ENCODE data around the gene SERINC4. TPM values are rescaled to one million over a fixed set of nuclear protein-coding genes. Genes with fewer than 3 reads are reported as not detected.
A peak's percentile ranks its signal among the peaks of the same experiment; 100 is the strongest.
"Not testable (repeated sequence)": the region's sequence is repeated elsewhere in the genome, so short reads cannot be mapped to it uniquely, and the experiment has no call there.

SERINC4 gene
- total RNA-seq = under 1 TPM; 0.31 to 0.61 TPM

DNA sequence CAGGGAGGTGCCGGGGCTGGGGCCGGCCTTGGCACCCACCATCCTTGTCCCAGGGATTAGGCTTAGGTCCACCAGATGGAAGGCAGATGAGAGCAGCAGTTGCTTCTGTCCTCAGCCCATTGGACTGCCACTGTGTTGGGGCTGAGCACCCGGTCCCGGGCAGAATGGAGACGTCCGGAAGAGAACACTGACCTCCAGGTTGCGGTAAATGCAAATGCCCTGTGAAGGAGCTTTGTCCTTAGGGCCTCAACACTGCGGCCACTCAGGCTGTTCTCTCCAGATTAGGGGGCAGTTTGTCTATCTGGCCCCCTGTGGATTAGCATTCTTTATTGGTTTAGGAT is at the start of gene SERINC4:
Gene SERINC4, minus strand, starts transcription at position 276 of the 341 bp plus-strand sequence. Its CDS starts 234 bp downstream, at position 42.
- peak in 1 of 2 donors; percentile 4 for ATAC-seq
- H3K36me3 Mint-ChIP-seq = peaks cover 38 to 49% of the 10 kb centered on the region in 2 donors
- no peak for DNase-seq (ENCODE audit: low spot score in 2 of 2)
- no peaks in the 10 kb centered on the region for H3K9me3 Mint-ChIP-seq
- H3K27ac Mint-ChIP-seq = peak within 1 kb of the TSS; percentile 91 to 99

DNA sequence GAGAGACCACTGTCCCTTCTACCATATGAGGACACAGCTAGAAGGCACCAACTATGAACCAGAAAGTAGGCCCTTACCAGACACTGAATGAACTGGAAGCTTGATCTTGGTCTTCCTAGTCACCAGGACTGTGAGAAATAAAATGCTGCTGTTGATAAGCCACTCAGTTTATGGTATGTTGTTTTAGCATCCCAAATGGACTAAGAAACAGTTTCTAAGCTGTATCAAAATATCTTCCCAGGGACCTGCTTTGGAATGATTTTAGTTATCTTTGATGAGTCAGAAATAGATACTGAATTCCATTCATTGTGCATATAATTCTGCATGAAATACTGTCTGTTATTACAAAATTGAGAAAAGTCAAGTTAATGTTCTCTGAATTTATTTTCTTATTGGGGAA is 45.4 kb upstream of the SERINC4 start:
- H3K36me3 Mint-ChIP-seq = peaks cover 14 to 18% of the 10 kb centered on the region in 2 donors
- ATAC-seq = no peak
- H3K9me3 Mint-ChIP-seq = no peaks in the 10 kb centered on the region
- no peak overlapping the region for H3K27ac Mint-ChIP-seq
- no peak for DNase-seq (ENCODE audit: low spot score in 2 of 2)

DNA sequence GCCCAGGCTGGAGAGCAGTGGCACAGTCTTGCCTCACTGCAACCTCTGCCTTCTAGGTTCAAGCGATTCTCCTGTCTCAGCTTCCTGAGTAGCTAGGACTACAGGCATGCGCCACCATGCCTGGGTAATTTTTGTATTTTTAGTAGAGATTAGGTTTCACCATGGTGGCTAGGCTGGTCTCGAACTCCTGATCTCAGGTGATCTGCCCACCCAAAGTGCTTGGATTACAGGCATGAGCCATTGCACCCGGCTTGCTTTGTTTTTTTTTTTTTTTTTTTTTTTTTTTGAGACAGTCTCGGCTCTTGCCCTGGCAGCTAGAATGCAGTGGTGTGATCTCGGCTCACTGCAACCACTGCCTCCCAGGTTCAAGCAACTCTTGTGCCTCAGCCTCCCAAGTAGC is 32.5 kb upstream of the SERINC4 start:
- H3K36me3 Mint-ChIP-seq = peaks cover 40 to 53% of the 10 kb centered on the region in 2 donors
- DNase-seq (ENCODE audit: low spot score in 2 of 2); ATAC-seq; H3K27ac Mint-ChIP-seq; H3K9me3 Mint-ChIP-seq: not testable (repeated sequence)

- not testable (repeated sequence) for DNase-seq (ENCODE audit: low spot score in 2 of 2); ATAC-seq; H3K9me3 Mint-ChIP-seq
- peaks cover 49 to 62% of the 10 kb centered on the region in 2 donors for H3K36me3 Mint-ChIP-seq
- H3K27ac Mint-ChIP-seq = peak overlapping the region in 1 of 2 donors; percentile 78
Measured at GRCh38 chr15:43831519-43832052, 31.6 kb upstream of the SERINC4 start.

DNA sequence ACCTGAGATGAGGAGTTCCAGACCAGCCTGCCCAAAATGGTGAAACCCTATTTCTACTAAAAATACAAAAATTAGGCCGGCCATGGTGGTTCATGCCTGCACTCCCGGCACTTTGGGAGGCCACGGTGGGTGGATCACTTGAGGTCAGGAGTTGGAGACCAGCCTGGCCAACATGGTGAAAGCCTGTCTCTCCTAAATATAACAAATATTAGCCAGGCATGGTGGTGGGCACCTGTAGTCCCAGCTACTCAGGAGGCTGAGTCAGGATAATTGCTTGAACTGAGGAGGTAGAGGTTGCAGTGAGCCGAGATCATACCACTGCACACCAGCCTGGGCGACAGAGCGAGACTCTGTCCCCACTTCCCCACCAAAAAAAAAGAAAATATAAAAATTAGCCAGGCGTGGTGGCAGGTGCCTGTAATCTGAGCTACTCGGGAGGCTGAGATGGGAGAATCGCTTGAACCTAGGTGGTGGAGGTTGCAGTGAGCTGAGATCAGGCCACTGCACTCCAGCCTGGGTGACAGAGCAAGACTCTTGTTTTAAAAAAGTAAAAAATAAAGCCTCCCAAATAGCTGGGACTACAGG is 30.8 kb upstream of the SERINC4 start:
- not testable (repeated sequence) for H3K9me3 Mint-ChIP-seq; DNase-seq (ENCODE audit: low spot score in 2 of 2); ATAC-seq
- Mint-ChIP-seq H3K27ac (peak overlapping the region in 1 of 2 donors; percentile 79), H3K36me3 (peaks cover 50 to 66% of the 10 kb centered on the region in 2 donors)

DNA sequence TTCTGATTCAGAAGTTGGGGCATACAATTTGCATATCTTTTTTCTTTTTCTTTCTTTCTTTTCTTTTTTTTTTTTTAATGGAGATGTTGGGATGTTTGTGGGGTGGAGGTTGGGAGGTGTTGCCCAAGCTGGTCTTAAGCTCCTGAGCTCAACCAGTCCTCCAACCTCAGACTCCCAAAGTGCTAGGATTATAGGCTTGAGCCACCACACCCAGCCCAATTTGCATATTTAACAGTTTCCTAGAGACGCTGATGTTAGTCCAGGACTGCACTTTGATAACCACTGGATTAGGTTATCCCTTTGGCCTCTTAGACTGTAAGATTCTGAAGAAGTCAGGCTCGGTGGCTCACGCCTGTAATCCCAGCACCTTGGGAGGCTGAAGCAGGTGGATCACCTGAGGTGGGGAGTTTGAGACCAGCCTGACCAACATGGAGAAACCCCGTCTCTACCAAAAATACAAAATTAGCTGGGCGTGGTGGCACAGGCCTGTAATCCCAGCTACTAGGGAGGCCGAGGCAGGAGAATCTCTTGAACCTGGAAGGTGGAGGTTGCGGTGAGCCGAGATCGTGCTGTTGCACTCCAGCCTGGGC is 30.0 kb upstream of the SERINC4 start:
- Mint-ChIP-seq H3K27ac (peak overlapping the region in 1 of 2 donors; percentile 38), H3K36me3 (peaks cover 47 to 63% of the 10 kb centered on the region in 2 donors)
- H3K9me3 Mint-ChIP-seq; ATAC-seq; DNase-seq (ENCODE audit: low spot score in 2 of 2): not testable (repeated sequence)

- peaks cover 0 to 4% of the 10 kb centered on the region in 2 donors for H3K9me3 Mint-ChIP-seq
- peak overlapping the region; percentile 92 to 94 for H3K27ac Mint-ChIP-seq
- peak in 1 of 2 donors; percentile 26 for DNase-seq (ENCODE audit: low spot score in 2 of 2)
- H3K36me3 Mint-ChIP-seq = peaks cover 49 to 60% of the 10 kb centered on the region in 2 donors
- ATAC-seq = peak; percentile 31 to 32
Measured at GRCh38 chr15:43828061-43828657, 28.1 kb upstream of the SERINC4 start.

DNA sequence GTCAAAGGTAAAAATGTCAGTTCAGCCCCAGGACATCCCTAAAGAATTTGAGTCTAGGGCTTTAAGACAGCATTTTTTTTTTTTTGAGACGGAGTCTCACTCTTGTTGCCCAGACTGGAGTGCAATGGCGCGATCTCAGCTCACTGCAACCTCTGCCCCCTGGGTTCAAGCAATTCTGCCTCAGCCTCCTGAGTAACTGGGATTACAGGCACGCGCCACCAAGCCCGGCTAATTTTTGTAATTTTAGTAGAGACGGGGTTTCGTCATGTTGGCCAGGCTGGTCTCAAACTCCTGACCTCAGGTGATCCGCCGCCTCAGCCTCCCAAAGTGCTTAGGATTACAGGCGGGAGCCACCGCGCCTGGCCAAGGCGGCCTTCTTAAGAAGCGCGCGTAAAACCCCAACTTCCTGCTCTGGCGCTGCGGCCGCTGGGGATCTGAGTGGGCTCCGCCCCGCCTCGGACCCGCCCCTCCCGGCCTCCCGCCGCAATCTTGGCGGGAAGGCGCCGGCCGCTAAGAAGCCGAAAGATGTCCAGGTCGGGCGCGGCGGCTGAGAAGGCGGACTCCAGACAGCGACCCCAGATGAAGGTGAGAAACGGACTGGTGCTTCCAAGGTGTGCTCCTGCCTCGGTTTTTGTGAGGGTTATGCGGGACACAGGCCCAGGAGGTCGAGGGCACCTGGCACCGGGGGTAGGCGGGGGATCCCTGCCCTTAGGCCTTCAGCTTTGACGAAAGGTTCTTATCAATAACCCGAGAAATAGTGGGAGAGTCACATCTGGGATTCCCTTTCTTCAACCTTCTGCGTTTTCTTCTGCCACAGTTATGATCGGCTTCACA is 26.7 kb upstream of the SERINC4 start, which contains the start of gene WDR76:
Gene WDR76, plus strand, starts transcription at position 495 of the 834 bp plus-strand sequence. Its CDS starts 31 bp downstream, at position 526.
- Mint-ChIP-seq H3K9me3 (peaks cover 0 to 4% of the 10 kb centered on the region in 2 donors), H3K36me3 (peaks cover 43 to 56% of the 10 kb centered on the region in 2 donors), H3K27ac (peak within 1 kb of the TSS; percentile 92 to 94)
- ATAC-seq = peak; percentile 73 to 74
- peak; percentile 80 to 89 for DNase-seq (ENCODE audit: low spot score in 2 of 2)

DNA sequence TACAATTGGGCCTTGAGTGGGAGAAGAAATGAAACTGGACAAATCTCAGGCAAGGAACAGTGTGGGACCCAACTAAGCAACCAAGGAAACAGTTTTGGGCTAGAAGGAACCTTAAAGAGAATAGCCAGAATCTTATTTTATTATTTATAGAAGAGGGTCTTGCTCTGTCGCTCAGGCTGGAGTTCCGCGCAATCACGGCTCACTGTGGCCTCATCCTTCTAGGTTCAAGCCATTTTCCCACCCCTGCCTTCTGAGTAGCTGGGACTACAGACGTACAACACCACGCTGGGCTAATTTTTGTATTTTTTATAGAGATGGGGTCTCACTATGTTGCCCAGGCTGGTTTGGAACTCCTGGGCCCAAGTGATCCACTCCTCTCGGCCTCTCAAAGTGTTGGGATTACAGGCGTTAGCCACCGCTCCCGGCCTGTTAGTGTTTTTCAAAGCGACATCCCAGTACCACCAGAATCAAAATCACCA is 26.0 kb upstream of the SERINC4 start:
- DNase-seq (ENCODE audit: low spot score in 2 of 2) (no peak), ATAC-seq (no peak)
- Mint-ChIP-seq H3K27ac (peak overlapping the region; percentile 92 to 94), H3K9me3 (peaks cover 0 to 4% of the 10 kb centered on the region in 2 donors), H3K36me3 (peaks cover 41 to 59% of the 10 kb centered on the region in 2 donors)

- H3K9me3 Mint-ChIP-seq; DNase-seq (ENCODE audit: low spot score in 2 of 2): not testable (repeated sequence)
- H3K36me3 Mint-ChIP-seq = peaks cover 41 to 59% of the 10 kb centered on the region in 2 donors
Measured at GRCh38 chr15:43825305-43825704, 25.3 kb upstream of the SERINC4 start.

DNA sequence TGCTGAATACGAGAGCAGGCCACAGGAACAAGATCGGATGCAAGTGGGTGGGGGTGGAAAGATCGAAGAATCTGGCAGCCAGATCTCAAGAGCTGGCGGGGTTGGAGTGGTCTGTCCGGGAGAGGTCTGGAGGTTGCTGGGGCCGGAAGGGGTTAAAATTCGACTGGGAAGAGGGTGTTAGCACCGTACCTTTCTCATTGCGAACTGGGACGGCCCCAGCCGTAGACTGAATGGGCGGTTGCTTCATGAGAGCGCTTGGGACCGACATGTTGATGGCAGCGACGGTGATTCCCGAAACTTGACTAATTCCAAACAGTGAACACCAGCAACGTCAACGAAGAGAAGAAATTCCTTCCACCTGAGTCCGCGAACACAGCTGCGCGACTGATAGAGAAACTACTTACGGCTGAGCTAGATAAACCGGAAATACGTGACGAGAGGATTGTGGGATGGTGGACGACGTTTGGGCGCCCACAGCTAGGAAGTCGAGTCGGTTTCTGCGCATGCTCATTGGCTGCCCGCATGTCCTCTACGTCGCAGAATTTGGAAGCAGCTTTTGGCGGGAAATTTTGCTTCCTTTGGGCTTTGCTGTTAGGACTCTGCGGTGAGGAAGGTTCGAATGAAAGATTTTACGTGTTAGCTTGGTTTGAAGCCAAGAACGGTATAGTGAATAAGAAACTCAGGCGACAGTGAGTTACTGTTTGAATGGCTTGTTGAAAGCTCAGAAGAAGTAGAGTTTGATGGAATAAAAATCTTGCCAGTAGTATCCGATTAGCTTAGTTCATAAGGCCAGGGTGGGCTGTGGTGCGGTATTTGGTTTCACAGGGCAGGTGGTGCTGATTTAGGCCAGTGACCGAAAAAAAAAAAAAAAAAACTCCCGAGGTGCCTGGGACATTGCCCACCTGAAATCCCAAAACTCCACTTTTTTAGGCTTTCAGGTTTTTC is 24.6 kb upstream of the SERINC4 start, which contains the start of gene MFAP1:
Gene MFAP1, minus strand, starts transcription at position 389 of the 945 bp plus-strand sequence. Its CDS starts 121 bp downstream, at position 268.
- Mint-ChIP-seq H3K36me3 (peaks cover 36 to 52% of the 10 kb centered on the region in 2 donors), H3K9me3 (peaks cover 0 to 4% of the 10 kb centered on the region in 2 donors), H3K27ac (peak within 1 kb of the TSS; percentile 92 to 97)
- ATAC-seq (peak; percentile 81 to 89), DNase-seq (ENCODE audit: low spot score in 2 of 2) (peak; percentile 84 to 94)

More at GRCh38 chr15:43825305-43825704, 25.3 kb upstream of the SERINC4 start:
- not testable (repeated sequence) for ATAC-seq
- peak overlapping the region; percentile 92 to 97 for H3K27ac Mint-ChIP-seq

DNA sequence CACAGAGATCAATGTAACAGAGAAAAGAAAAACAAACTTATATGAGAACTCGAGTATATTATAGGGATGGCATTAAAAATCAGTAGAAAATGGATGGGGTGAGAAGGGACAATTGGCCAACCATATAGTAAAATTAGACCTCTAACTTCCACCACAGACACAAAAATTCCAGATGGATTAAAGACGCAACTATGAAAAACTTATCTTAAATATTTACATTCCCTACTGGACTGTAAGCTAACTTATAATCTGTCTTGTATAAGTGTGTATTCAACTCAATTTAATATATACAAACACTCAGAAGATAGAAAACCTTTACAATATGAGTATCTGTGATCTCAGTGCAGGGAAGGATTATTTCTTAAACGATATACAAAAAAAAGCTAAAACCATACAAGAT is 21.5 kb upstream of the SERINC4 start:
- H3K27ac Mint-ChIP-seq = no peak overlapping the region
- peaks cover 9 to 29% of the 10 kb centered on the region in 2 donors for H3K36me3 Mint-ChIP-seq
- DNase-seq (ENCODE audit: low spot score in 2 of 2) (no peak), ATAC-seq (no peak)
- peaks cover 0 to 4% of the 10 kb centered on the region in 2 donors for H3K9me3 Mint-ChIP-seq

DNA sequence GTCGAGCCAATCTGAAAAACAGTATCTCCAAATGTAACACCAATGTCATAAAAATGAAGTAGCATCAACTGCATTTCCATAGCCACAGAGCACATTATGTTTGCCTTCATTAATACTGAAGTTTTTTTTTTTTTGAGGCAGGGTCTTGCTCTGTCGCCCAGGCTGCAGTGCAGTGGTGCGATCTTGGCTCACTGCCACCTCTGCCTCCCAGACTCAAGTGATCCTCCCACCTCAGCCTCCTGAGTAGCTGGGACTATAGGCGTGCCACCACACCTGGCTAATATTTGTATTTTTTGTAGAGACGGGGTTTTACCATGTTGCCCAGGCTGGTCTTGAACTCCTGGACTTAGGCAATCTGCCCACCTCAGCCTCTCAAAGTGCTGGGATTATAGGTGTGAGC is 15.0 kb upstream of the SERINC4 start:
- Mint-ChIP-seq H3K27ac (peak overlapping the region; percentile 53), H3K36me3 (peaks cover 24 to 32% of the 10 kb centered on the region in 2 donors)
- ATAC-seq; DNase-seq (ENCODE audit: low spot score in 2 of 2); H3K9me3 Mint-ChIP-seq: not testable (repeated sequence)

GRCh38 chr15:43808960-43809678 is 9.1 kb upstream of the SERINC4 start:
- Mint-ChIP-seq H3K9me3 (no peaks in the 10 kb centered on the region), H3K27ac (peak overlapping the region in 1 of 2 donors; percentile 36), H3K36me3 (peaks cover 21 to 41% of the 10 kb centered on the region in 2 donors)
- ATAC-seq = no peak
- no peak for DNase-seq (ENCODE audit: low spot score in 2 of 2)

Measured in activated naive CD4-positive, alpha-beta T cell treated with anti-CD3 and anti-CD28 coated beads, Interleukin-2, amount 50 U/mL, for 72 hours (primary cell).